GM18907 (cell line): Measurements from ENCODE around the gene SMAD2.
A peak's percentile ranks its signal among the peaks of the same experiment; 100 is the strongest.
"Not testable (repeated sequence)": the region's sequence is repeated elsewhere in the genome, so short reads cannot be mapped to it uniquely, and the experiment has no call there.

Source experiments
- ATAC-seq: cut with Tn5 transposase; IDR thresholded peaks from one replicate; pipeline ENCODE4 v1.9.1; 2021; ENCODE audit warnings: mild to moderate bottlenecking, moderate library complexity; ENCODE audit not compliant: unreplicated experiment

The SMAD2 gene

DNA sequence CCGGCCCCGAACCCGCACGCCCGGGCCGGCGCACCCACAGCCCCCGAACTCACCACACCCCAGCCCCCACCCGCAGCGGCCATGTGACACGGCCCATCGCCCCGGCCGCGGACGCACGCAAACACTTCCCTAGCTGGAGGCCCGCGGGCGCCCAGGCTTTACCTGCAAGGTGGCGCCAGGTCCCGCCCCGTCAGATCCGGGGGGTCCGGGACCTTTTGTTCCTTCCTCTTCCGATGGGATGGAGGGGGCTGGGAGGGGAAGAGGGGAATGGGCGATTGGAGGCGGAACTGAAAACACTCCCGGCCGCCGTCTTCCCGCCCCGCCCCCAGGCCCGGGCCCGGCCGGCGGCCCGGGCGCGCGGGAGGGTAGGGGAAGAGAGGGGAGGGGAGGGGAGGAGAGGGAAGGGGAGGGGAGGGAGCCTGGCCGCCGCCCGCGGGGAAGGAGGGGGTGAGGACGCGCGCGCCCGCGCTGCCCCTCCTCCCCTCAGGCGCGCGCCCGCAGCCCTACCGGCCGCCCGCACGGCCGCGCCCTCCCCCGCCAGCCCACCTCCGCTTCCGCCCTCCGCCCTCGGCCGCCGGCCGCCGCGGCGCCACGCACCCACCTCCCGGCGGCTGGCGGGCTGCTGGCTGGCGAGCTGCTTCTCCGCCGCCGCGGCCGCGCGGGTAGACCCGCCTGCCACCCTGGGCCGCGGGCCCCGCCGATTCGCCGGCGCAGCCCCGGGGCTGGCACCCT, at the start of gene SMAD2:
Gene SMAD2, minus strand, starts transcription at position 461 of the 732 bp plus-strand sequence. CDS start 33,903 bp downstream, outside the sequence.
- peak; percentile 67 for ATAC-seq

DNA sequence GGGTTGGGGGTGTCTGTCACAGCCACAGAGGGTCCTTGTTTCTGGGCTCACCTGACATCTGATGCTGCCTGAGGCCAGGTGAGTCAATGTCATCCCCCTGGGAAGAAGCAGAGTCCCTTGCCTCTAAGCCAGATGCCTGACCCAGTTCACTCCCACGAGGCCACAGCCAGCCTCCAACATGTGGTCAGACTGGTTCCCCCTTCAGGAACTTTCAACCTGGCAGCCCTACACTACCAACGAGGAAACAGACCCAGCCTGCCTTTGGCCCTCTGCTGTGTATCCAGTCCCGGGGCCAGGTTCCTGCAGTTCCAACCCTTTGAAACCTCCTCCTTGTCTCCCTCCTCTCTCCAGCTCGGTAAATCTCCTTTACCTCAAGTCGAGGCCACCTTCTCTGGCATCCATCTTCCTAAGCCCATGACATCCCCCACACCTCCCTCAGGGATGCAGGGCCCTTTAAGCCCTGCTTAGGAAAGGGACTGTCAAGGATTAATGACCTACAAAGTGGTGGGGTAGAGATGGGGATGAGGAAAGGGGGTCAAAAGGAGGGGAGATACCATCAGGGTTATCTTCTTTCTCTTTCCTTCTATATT, 49.2 kb upstream of the SMAD2 start:
- ATAC-seq = no peak

DNA sequence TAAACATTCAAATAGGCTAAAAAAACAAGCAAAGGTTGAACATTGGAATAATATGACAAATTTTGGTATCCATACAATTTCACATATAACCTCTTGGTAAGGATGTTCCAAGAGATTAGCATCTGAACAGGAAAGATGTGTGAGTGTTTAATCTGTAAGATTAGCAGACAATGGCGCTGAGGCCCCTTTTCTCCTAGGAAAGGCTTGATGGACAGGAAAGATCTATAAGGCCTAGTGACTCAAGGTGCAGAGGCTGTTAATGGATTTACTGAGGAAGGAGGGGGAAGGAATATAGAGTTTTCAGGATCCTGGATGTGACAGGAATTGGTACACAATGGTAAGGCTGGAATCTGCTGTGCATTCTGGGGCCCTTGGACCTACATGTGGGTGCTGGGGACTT, 48.1 kb upstream of the SMAD2 start:
- ATAC-seq = no peak

DNA sequence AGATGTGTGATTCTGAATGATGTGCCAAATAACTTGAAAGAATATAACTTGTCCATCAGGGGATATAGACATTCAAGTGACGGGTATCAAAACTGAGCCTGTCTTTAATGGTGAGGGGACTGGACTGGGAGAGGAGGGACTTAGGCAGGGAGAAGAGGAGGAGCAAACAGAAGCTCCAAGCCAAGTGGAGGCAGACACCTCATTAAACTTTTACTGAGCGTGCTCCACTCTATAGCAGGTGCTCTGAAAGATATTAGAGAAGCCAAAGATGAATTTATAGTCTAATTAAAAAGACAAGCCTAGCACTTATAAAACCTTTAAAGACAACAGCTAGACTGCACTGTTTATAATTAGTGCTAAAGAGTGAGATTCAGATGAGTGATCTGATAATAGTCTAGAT, 47.7 kb upstream of the SMAD2 start:
- ATAC-seq = no peak

DNA sequence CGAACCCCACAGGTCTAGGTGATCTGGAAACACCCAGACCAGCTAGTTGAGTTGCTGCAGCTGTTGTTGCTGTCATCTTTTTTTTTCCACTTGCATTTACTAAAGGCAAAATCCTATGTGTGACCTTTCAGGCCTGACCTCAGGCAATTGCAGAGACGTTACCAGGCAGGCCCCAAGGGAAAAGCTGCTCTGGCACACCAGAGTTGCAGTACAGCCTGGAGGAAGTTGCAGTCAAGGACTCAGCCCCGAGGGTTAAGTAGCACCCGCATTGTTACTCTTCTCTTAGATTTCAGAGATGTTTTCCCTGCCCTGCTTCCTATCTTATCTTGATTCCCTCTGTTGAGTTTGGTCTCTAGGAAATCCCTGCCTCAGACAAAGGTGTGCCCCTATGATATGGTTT, 45.2 kb upstream of the SMAD2 start:
- no peak for ATAC-seq

DNA sequence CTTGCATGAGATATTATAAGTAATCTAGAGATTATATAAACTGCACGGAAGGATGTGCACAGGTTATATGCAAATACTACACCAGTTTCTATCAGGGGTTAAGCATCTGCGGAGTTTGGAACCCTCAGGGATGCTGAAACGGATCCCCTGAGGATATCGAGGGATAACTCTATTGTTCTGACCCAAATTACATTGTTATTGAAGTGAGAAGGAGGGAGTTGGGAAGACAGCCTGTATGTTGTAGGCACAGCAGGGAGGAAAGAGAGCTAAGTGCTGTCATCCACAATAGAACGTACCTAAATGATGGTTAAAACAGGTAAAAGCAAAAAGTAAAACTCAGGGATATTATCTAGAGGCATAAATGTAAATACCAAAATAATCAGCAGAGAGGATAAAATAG, 44.6 kb upstream of the SMAD2 start:
- no peak for ATAC-seq

DNA sequence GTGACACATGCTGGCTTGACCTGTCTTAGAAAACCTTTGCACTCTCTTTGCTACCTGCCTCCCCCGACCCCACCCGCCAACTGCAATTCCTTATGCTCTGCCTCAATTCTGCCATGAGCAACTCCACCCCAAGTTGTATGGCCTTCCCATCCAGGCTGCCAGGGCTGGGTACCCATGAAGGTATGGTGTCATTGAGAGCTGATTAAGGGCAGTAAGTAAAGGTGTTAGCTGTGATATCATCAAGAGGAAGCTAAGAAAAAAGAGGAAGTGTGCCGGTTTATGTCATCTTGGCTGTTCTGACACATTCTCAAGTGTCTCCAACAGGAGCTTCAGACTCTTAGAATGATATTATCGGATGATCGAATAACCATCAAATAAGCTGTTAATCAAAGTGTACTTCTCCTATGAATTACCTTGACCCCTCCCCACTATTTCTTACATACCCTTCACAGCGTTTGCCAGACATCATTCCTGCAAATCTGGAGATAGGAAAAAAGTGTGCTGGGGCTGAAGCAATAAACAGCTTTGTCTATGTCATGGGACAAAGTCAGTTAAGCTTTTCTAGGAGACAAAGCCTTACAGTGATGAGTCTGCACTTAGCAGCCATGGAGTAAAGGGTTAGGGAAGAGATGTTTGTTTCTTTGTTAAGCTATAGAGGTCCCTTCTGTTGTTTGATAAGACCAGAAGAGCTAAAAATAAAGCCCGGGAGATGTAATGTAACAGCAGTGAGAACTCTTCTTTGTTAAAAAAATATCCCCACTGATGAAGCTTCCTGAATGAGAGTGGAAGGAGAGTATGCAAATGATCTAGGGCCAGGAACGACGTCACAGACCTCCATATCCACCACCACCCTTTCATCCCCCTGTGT, 40.4 kb upstream of the SMAD2 start:
- ATAC-seq = peak; percentile 76

DNA sequence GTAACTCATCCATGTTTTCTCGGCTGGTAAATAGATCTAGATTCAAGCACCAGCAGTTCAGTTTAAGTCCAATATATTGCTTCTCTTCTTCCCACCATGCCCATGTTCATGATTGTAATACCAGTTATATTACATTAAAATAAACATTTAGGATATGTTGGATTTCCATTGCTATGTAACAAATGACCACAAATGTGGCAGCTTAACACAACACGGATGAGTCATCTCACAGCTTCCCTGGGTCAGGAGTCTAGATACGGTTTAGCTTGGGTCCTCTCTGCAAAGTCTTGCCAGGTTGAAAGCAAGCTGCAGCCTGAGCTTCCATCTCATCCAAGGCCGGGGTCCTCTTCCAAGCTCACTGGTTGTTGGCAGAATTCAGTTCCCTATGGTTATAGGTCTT, 39.4 kb upstream of the SMAD2 start:
- no peak for ATAC-seq

DNA sequence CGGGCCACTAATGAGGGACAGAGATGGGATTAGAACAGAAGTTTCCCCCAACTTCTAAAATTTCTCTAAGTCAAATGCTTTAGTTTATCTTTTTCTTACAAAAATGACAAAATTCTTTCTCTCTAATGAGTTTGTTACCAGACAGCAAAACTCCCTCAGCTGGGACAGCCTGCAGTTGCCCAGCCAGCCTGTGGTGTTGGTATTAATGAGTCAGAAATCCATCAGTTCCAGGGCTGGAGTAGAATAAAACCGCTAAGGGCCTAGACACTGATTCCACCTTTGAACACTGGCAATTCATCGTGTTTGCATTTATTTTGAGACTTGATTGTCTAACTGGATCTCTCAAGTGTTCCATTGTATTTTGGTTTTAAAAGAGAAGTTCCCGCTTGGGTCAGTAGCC, 38.3 kb upstream of the SMAD2 start:
- no peak for ATAC-seq

DNA sequence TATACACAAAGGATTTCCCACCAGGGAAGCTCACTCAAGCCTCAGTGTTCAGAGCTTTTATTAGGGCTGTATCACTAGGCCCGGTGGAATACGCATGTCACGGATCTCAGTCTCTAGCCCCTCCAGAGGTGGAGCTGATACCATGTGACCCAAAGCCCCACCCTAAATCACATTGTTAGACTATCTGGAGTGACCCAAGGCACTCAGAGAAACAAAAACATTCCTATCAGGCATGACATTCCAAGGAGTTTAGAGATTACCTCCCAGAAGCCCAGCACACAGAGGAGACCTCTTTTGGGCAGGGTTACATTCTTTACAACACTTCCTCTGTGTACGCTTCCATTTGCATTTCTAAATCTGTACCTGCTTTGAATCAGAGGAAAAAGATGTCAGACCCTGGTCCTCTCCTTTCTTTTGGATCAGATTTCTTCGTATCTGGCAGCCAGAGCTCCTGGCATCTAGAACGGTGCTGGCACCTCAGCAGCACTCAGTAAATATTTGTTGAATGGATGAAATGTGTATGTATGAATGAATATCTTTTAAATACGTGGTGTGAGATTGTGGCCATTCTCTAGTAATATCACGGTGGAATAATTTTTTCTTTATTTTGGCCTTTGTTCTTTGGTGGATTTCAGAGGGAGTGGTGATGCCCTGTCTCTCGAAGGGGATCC, 37.7 kb upstream of the SMAD2 start:
- no peak for ATAC-seq

DNA sequence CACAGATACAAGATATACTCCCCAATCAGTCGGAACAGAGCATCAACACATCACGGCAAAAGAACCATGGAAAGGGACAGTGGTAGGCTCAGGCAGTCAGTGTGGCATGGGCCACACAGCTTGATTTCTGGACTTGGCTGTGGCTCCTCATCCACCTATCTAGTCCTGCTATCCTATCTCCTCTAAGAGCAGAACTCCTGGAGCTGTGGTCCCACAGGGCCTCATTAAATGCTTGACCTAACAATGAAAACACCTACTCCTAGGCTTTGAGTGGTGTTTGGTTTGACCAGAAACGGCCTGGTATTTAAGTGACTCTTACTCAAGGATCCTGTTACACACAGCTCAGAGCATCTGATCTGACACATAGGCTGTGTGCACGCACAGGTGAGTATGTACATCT, 33.6 kb upstream of the SMAD2 start:
- ATAC-seq = no peak

DNA sequence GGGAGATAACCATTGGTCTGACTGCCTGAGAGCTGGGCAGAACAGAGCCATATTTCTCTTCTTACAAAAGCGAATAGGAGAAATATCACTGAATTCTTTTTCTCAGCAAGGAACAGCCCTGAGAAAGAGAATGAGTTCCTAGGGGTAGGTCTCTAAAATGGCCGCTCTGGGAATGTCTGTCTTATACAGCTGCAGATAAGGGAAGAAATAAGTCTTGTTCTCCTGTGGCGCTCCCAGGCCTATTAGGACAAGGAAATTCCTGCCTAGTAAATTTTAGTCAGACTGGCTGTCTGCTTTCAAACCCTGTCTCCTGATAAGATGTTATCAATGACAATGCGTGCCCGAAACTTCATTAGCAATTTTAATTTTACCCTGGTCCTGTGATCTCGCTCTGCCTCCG, 30.5 kb upstream of the SMAD2 start:
- not testable (repeated sequence) for ATAC-seq

DNA sequence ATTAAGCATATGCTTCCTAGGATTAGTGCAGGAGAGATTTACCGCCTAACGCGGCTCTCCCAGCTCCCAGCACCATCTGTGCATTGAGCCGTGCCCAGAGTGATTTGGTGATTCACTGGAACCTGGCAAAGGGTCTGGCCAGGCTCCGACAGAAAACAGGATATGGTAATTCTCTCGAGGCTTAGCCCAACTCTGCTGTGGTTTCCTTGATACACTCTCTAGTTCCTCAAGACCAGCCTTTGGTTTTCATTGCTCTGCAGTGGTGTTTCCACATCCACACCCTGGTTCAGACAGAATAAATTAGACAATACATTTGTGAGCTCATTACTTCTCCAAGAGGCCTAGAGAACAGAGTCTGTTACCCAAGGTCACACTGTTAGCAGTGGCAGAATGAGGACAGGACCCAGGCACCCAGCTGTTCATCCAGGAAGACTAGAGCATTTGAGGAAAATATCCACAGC, 23.0 kb upstream of the SMAD2 start:
- peak; percentile 97 for ATAC-seq

DNA sequence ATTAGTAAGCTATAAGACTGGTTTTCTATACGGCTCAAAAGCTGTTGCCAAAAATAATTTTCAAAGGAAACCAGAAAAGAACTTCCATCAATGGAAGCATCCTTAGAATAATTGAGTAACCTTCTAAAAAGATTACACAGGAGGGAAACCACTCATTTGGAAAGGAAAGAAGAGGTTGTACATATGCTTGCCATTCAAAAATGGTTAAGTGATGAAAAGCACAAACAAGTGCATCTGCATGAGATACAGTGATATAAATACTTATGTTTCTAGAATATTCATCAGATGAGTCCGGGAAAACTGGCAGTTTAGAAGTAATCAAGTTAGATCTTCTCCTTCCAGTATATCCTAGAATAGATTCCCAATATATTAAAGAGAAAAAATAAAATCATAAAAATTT, 20.1 kb upstream of the SMAD2 start:
- no peak for ATAC-seq

DNA sequence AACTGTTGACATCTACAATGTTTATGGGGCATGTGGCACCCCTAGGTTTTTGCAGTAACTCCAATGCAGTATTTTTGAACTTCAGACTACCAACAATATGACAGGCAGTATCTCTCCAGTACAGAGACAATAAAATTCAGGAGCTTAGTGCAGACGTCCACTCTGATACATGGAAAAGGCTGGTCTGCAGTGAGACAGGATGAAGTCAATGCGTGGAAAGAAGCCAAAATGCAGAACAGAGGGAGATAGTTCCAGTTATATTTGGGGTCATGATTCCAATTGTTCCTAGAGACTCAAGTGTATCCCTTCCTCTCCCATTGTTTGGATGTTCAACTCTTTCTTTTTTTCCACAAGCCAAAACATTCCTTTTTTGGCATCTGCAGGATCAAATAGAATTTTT, 18.7 kb upstream of the SMAD2 start:
- no peak for ATAC-seq

DNA sequence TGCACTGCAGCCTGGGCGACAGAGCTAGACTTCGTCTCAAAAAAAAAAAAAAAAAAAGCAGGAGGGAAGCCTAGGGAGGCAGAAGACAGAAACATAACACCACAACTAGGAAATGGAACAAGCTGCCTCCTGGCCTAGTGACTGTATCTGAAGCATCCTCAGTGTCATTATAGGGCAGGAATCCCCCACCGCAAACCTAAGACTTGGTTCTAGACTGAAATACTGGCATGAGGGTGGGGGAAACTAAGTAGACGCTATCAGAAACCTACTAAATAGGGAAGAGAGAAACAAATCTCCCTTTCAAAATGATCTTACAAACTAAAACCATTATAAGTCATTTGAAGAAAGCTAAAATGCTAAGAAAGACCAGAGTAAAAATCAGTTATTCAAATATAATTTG, 16.4 kb upstream of the SMAD2 start:
- no peak for ATAC-seq

DNA sequence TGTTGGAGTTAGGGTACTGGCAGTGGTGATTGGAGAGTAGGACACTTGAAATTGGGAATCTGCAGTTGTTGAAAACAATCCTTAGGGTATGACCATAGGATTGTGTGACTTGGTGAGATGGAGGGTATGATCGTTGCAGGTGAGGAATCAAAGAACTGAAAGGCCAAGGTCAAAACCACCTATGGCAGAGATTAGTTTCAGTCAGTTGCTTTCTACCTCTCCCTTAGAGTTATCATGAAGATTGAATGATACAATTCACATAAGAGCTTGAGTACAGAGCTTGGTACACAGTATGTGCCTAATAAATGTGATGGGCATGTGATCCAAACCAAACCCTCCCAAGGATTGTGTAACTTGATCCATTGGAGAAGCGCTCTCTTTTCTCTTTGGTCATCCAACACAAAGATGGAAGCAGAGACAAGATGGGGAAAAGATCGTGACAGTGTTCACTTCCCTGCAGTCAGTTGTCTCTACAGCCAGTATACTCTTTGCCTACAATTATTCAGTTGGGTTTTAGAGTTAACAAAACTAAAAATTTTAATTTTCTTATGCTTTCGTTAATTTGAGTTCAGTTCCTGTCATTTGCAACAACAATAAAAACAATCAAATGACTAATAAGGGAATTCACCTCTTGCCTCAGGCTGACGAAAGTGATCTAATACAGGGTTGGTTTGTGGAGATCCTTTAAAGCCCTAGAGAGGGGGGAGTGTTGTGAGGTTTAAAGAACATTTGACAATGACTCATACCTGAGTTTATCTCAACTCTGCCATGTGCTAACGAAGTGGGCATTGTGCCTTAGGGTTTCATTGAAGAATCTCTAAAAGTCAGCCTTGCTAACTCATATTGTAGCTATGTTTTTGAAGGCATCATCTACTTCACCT, 14.8 kb upstream of the SMAD2 start:
- no peak for ATAC-seq

DNA sequence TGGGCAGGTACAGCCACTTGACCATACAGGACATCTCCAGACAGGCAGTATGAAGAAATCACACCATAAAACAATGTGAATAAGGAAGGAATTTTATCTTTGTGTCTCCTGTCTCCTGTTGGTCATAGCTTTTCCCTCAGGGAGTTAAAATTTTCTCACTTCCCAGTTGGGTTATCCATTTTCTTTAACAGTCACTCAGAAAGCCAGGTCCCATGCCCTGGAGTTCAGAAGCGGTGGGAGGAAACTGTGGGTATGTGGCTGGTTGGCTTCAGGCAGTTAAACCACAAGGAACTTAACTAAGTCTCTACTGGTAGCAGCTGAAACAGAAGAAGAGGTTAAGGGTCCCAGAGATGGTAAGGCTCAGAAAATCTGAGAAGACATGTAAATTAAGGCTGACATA, 6.5 kb upstream of the SMAD2 start:
- ATAC-seq = peak; percentile 56

DNA sequence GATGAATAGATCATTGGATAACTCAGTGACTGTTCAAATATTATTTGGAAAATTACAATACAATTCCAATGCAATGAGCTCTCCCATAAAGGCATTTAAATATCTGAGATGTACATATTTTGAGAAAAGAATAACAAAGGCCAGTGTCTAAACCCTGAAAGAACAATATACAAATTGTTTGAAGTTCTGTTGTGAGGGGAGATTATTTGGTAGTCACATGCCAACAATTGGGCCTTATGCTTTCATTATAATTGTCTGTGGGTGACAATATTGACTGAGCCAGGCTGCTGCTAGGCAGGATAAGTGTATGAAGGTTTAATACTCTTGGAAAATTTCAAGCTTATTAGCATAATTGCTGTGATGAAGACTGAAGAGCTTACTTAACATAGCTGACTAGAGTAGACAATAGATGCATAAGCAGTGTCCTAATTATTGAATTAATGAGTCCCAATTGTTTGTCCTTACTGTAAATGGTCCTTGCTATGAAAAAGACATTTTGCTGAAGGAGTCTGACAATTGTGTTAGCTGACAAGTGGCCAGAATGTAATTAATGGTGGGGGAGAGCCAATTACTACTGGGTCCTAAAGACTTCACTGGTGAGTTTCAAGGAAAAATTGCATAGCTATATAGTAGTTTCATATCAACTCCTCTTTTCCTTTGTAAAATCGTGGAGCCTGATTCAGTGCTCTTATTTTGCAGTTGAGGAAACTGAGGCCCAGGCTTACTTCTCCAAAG, 5.0 kb upstream of the SMAD2 start:
- ATAC-seq = no peak

DNA sequence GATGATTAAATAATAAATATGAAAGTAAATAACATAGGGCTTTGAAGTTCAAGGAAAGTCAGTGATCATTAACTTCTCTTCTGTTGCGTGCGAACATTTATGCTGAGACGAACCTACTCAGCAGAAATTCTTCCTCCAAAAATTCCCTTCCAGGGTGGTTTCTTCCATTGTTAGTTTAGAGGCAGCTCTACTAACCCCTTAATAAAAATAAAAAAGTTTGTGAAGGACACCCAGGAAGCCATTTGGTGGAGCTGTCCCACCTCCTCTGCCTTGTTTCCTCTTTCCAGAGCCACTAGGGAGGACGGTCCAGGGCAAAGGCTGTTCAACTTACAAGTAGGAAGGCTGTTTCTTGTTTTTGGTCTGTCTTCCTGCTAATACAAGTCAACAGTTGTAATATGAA, 2.1 kb upstream of the SMAD2 start:
- ATAC-seq = no peak
